ENCODE measurements around the gene GALNT9.

Gene GALNT9

DNA sequence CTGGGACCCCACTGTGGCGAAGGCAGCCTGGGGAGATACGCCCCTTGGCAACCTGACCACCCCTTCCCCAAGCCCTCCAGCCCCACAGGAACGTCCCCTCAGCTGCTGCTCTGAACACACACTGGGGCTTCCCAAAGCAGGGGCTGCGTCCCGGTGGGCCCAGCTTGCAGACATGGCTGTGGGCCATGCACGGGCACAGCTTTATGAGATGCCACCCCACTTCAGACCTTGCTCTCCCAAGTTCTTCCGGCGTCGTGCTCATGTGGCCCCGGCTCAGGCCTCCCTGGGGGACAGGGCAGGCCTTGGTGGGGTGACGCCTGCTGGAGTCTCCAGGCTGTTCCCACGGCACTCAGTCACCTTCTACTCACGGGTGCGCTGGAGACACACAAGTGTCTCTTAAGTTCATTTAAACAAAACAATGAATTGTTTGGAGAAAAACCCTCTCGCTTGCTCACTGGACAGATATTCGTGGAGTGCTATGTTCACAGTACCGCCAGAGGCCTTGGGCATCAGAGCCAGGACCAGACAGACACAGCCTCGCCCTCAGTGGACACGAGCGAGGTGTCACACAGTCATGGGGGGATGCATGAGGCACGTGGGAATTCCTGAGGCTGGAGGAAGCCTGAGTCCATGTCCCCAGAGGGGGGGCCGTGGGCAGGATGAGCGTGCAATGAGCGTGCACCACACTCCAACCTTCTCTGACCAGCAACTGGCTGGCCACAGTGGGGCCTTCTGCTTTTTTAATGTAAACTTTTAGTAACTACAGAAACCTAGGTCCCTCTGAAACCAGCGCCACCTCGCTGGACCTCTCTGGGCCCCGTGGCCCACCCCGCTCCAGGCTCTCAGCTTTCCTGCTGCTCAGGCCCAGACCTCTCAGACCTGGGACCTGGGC is 4.3 kb downstream of the GALNT9 start:
- DNase-seq, result no peak

DNA sequence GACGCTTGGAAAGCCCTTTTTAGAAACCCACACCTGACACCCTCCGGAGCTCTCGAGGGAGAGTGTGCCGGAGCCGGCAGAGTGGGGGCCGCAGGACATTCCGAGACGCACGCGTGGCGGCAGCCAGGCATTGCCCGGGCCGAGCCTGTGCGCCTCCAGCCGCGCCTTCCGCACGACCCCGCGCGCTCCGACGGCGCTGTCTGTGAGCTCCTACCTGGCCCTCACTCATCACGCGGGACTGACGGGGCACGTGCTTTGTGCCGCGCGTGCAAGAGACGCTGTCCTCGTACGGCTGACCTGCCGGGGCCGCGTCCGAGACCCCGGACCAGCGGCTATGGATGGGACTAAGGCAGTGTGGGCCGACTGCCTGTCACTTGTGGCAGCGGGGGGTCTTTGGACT is 5.2 kb downstream of the GALNT9 start:
- no peak for DNase-seq

DNA sequence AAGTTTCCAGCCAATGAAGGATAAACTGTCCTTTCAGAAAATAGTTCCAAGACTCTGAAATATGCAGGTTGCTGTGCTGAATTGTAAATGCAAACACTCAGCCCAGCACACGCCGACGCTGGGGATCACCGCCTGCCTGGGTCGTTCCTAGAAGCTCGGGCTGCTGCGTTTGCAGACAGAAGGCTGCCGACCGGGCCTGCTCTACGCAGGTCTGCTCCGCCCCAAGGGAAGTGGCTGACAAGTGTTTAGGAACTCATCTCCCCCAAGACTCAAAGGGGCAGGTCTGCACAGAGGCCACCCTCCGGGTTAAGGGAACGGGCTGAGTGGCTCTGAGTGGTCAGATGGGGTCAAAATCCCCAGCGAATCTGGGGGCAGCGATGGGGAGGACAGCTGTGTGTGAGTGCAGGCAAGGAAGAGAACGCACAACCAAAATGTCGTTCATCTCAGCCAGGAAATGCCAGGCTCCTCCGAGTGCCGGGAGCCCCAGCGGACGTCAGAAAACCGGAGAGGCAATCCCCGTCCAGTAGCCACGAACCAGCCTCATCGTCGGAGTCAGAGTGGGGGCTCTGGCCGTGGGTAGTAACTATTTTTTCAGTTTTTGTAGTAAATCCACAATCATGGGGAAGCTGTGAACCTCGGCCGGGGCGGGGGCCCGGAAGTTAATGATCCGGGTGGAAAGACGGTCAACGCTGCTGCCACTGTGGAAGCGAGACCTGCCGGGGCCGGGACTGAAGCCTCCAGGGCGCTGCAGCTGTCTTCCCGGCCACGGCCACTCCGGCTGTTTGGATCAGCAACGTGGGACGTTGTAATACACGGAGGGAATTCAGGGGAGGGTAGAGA is 6.0 kb downstream of the GALNT9 start:
- DNase-seq, result no peak

DNA sequence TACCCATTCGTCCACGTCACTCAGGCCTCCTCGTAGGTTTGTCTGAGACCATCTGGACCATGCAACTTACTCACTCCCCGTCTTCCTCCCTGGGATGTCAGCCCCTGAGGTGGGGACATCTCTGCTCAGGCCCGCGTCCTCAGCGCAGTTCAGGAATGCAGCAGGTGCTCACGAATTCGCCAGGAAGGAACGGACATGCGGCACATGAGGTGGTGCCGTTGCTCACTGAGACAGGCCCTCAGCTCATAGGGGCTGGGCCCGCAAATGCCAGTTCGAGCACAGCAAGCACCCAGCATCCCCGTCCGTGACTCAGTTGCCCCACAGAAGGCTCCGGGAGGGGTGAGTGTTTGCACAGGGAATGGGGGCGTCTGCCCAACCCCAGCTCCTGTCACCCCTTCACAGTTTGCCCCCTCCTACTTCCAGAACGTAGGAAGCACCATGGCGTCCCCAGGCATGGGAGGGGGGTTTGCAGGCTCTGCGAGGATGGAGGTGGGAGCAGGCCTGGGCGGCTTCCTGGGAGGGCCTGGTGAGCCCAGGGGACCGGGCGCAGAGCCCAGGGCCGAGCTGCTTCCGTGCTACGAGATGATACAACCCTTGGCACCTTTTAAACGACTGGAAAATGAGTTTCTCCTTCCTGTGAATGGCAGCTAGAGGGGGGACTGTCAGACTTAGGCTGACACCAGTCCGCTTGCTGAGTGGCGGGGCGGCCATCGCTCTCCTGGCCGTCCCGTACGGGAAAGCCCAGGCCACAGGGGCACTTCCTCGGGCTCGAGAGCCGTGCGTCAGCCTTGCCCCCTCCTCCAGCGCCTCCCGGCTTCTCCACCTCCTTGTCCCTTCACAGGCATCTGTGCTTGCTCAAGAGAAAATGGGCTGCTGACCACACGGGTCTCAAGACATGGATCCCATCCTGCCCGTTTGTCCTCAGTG is 6.9 kb downstream of the GALNT9 start:
- DNase-seq, result no peak

DNA sequence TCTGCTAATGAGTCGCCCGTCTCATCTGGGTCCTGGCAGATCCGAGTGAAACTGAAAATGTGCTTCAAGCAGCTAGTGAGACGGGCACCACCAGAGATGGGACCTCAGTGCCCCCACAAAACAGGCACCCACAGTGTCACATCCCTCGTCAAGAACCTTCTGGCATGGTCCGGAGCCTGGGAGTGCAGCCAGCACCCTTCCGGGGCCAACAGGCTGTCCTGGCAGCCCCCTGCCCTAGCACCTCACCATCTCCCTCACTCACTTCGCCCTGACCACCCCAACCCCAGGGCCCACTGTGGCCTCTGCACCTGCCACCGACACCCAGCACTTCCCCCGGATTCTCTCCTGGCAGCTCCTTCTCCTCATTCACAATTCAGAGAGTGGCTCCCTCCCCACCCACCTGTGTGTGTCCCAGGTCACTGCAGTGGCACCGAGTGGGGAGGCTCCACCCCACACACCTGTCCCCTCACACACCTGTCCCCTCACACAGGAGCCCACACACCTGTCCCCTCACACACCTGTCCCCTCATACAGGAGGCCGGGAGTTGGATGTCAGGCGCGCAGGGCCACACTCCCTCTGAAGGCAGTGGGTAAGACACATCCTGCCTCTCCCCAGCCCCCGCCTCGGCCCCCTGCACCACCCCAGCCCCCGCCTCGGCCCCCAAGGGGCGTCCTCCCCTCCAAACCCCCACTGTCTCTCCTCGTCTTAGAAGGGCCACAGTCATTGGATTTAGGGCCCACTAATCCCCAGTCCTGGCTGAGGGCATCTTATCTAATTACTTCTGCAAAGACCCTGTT is 7.9 kb downstream of the GALNT9 start:
- DNase-seq, result no peak

DNA sequence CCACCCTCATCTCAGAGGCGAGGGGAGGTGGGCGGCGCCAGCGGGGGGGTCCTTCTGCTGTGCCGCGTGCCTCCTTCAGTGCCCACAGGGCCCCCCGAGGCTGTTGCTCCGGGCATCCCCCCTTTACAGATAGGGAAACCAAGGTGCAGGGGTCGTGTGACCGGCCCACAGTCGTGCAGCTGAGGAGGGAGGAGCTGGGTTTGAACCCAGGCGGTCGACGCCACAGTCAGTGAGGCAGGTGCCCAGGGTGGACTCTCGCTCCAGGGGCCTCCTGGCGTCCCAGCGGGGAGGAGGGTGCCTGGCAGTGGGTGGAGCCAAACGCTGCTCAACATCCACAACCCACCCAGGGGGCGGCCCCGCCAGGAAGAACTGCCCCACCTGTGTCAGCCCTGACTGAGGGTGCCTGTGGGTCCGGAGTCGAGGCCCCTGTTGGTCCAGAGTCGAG is 8.6 kb downstream of the GALNT9 start:
- DNase-seq, result no peak

DNA sequence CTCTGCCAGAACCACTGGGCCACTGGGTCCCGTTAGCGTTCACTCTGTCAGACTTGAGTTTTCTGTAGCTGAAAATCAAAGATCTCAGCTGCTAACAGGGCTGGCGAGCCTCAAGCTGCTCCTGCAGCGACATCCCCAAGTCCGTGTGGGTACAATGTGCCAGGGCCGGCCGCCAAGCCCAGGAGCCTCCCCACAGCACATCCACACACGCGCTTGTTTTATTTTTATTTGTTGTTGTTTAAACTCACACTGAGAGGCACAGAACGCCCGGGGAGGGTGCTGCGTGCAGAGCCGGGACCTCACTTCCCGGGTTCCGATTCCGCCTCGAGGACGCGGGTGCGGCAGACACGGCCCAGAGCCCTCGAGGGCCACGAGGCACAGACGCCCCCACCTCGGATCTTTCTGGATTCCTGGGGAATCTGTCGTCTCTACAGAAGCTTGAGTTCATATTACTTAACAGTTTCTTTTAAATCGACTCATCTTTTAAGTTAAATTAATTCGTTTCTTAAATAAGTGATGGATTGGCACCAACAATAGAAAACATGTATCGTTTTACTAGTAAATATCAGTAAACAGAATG is 9.3 kb downstream of the GALNT9 start:
- no peak for DNase-seq

DNA sequence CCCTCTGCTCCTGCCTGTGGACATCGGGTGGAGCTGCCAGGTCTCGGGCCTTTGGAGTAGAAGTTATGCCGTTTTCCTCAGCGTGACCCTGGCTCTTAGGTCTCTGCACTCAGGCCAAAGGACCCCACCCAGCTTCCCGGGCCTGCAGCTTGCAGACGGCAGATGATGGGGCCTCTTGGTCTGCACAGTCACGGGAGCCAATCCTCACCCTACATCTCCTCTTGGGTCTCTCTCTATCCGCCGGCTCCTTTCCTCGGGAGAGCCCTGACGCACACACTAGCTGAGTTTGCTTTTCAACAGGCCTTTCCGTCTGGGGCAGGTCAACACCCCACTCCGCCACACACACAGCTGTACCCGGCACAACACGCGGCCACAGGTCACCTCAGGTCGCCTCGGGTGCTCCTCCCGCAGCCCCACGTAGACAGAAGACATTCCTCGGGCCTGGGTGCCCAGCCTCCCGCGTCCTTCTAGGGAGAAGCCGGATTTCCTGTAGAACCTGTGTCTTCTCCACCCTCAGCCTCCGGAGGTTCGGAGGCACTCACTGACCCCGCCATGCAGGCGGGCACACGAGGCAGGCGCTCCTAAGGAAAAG is 9.9 kb downstream of the GALNT9 start:
- DNase-seq, result no peak

DNA sequence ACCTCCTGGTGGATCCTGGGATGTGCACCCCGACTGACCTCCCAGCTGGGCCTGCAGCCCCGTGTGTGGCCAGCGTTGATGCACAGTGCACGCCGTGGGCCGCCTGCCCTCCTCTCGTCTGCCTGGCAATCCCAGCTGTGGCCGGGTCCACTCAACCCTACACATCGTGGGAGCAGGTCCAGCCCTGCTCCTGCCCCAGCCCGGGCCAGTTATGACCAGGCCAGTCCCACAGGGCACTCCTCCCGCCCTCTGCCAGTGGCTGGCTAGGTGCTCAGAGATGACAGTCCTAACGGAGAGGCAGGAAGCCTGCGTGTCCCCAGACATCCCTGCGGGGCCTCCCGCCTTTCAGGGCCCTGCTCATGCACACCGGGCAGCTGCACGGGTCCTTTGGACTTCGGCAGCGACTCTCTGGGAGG is 10.8 kb downstream of the GALNT9 start:
- no peak for DNase-seq

DNA sequence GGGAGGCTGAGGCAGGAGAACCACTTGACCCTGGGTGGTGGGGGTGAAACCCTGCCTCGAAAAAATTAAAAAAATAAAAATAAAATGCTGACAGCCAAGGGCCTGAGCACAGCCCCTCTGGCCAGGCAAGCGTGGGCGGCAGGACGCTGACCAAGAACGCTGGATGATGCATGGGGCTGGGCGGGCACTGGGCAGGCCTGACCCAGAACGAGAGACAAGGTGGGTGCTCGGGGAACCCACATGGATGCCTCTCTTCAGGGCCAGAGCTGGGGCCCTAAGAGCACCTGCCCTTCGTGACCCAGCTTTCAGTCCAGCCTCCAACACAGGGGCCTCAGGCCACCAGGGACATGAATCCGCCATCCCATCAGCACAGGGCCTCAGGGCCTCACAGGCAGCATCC is 11.3 kb downstream of the GALNT9 start:
- DNase-seq, result no peak

DNA sequence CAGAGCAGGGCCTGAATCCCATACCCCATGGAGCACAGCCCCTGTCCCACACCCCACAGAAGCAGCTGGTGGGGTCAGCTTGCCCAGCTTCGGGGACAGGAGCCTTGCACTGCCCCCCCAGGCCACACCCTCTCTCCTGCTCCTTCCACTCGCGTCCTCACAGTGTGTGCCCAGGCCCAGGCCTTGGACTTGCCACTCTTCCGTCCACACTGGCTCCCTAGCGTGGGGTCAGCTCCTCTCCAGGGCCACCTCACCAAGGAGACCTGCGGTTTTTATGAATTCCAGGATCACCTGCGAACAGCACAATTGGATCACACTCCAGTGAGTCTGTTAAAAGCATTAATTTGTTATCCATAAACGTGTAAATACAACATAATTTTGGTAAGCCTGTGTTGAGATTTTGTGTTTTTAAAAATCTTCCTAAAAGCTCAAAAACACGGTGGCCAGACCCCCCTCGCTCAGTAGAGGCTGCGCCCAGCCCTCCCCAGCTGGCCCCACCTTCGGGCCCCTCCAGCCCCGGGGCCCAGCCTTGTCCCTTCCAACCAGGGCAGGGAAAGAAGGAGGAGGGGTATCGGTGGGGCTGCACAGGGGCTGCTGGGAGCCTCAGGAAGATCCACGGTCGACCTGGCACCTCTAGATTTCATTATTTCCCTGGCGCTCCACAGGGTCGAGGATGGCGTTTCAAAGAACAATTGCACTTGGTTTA is 12.0 kb downstream of the GALNT9 start:
- DNase-seq, result no peak

DNA sequence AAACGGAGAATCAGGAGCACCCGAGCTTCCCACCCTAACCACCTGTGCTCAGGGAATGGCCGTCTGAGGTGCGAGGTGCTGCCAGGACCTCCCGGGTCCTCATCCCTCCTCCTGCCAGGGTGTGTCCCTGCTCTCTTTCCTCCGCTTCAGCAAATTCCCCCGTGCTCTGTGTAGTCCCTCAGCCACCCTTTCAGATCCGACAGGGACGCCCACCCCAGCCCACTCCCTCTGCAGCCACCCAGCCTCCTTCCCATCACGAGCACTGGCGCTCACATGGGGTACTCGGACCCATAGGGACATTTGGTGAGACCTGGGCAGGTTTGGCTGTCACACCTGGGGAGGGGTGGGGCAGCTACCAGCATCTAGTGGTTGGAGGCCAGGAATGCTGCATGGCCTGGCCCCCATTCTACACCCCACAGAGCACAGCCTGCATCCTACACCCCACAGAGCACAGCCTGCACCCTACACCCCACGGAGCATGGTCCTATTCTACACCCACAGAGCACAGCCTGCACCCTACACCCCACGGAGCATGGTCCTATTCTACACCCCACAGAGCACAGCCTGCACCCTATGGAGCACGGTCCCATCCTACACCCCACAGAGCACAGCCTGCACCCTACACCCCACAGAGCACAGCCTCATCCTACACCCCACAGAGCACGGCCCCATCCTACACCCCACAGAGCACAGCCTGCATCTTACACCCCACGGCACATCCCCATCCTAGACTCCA is 12.7 kb downstream of the GALNT9 start:
- no peak for DNase-seq

DNA sequence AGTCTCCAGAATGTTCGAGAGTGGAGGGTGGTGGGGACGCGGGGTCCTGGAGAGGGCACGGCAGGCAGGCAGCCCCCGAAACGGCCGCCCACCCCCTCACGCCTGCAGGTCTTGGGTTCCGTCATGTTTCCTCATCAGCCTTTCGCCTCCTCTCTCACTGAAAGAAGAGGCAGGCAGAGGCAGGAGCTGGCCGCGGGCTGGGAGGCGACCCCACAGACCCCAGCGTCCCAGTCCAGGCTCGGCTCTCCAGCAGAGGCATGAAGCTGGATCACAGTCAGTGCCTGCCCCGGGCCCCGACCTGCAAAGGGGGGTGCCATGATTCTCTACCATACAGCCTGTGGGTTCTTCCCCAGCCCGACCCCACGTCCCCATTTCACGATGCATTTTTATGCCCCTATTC is 13.4 kb downstream of the GALNT9 start:
- DNase-seq, result no peak

DNA sequence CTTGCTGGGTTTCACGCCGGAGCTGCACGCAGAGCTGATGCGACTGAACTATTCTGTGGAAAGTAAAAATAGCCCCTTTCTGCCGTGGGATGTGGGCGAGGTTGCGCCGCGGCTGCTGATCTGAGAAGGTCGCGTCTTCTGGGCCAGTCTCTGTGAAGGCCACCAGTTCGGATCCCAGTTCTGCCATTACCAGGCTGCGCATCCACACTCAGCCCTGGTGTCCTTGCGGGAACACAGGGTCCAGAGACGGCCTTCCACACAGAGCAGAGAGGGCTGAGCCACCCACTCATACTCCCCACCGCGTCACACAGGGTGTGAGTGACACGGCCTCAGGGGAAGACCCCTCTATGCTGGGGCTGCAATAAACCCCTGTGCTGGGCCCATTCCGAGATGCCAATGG is 13.9 kb downstream of the GALNT9 start:
- DNase-seq, result no peak

DNA sequence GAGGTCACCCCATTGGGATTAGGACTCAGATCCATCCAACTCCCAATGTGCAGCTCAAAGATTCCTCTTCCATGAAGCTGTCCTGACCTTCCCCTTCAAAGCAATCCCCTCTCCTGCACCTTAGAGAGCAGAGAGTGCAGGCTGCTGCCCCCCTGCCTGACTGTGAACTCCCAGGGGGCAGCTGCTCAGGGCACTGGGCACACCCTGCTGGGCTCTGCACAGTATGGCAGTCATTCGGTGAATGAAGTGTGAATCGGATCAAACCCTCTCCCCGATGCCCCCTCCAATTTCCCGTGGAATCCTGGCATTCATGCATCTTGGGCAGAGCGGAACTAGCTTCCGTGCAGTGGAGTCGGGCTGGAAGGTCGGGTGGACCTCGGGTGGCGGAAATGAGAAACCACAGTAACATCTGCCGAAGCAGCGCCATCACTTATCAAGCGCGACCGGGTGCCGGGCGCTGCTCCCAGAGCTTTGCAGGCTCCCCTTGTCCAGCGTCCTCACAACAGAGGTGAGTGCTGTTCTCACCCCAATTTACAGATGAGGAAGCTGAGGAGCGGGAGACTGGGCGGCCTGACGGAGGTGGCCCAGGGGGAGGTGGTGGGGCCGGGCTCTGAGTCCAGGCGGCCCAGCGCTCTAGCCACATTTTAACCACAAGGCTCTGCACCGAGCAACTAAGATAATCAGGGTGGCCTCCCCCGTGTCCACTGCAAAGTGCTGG is 14.7 kb downstream of the GALNT9 start:
- DNase-seq, result no peak

DNA sequence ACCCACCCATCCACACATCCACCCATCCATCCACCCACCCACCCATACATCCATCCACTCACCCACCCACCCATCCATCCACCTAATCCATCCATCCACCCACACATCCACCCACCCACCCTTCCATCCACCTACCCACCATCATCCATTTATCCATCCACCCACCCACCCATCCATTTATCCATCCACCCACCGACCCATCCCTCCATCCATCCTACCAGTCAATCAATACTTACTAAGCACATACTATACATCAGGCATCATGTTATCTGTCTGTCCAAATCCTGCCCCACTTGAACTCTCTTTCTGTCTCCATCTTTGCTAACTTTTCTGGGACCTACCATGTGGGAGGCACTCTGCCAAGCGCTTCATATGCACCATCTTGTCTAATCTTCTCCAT is 15.4 kb downstream of the GALNT9 start:
- no peak for DNase-seq

DNA sequence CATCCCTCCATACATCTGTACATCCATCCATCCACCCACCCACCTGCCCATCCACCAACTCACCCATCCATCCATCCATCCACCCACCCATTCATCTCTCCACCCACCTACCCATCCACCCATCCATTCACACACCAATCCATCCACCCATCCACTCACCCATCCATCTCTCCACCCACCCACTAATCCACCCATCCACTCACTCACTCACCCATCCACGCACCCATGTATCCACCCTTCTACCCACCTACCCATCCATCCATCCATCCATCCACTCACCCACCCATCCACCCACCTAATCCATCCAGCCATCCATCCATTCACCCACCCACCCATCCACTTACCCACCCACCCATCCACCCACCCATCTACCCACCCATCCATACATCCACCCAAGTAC is 16.2 kb downstream of the GALNT9 start:
- no peak for DNase-seq

DNA sequence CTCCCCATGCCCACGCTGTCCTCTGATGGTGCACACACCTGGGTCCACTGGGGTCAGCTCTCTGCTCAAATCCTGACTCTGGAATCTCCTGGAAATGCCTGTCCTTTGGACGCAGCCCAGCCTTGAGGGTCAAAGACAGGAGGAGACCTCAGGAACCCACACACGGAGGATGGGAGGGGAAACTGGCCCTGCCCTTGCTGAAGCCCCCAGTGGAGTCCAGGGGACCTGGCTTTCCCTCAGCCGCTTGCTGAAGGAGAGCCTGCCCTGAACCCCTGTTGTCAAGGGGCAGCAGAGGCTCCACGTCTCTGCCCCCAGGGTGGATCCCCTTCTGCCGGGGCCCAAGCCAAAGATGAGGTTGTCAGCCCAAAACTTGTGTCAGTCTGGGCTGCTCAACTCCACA is 16.9 kb downstream of the GALNT9 start:
- DNase-seq, result no peak

All from CD4-positive, alpha-beta T cell treated with Interleukin-15 for 1 hour (primary cell).